K562 (cell line): ENCODE results near the gene RNF34. TPM values are rescaled to one million over a fixed set of nuclear protein-coding genes. Genes with fewer than 3 reads are reported as not detected.

Experiments used
- BCOR ChIP-seq: fragments of 450-650 bp; IDR thresholded peaks from 2 replicates; pipeline ENCODE4 v1.6.1; 2016
- CC2D1A ChIP-seq: fragments of 450-650 bp; IDR thresholded peaks from 2 replicates; pipeline ENCODE4 v1.6.1; 2017; ENCODE audit warnings: mild to moderate bottlenecking
- EP300 ChIP-seq: IDR thresholded peaks from 2 replicates; pipeline ENCODE4 v1.6.1; 2012; ENCODE audit warnings: low read length, improper control_type of control experiment
- HDAC2 ChIP-seq: fragments of 450-650 bp; IDR thresholded peaks from 2 replicates; pipeline ENCODE4 v1.6.1; 2016; ENCODE audit warnings: mild to moderate bottlenecking
- KDM1A ChIP-seq, 2 experiments: fragments of 450-650 bp; IDR thresholded peaks; 2 replicates each; pipeline ENCODE4 v1.6.1; 2016; ENCODE audit warnings: mild to moderate bottlenecking in 2 of 2
- LEF1 ChIP-seq: fragments of 450-650 bp; IDR thresholded peaks from 2 replicates; pipeline ENCODE4 v1.6.1; 2016; ENCODE audit warnings: mild to moderate bottlenecking
- MYC ChIP-seq, 2 experiments: fragments of 250-450 bp in 1 of 2; sonication (Bioruptor Pico) in 1 of 2; IDR thresholded peaks; 2 replicates each; pipeline versions ENCODE4 v1.5.1 to v1.6.1; 2012 to 2021; ENCODE audit warnings: low read depth in 2 of 2, borderline replicate concordance in 1 of 2, improper control_type of control experiment in 1 of 2, low read length in 1 of 2, mild to moderate bottlenecking in 1 of 2, moderate library complexity in 1 of 2
- NBN ChIP-seq: fragments of 450-650 bp; IDR thresholded peaks from 2 replicates; pipeline ENCODE4 v1.6.1; 2016; ENCODE audit warnings: low read depth, mild to moderate bottlenecking
- NCOR1 ChIP-seq: fragments of 450-650 bp; IDR thresholded peaks from 2 replicates; pipeline ENCODE4 v1.6.1; 2016; ENCODE audit warnings: mild to moderate bottlenecking, moderate library complexity
- PHTF2 ChIP-seq: fragments of 250-450 bp; sonication (Bioruptor Pico); IDR thresholded peaks from 2 replicates; pipeline ENCODE4 v1.5.0; 2021; ENCODE audit warnings: mild to moderate bottlenecking
- RAD21 ChIP-seq, 2 experiments: fragments of 250-450 bp in 1 of 2; fragments of 450-650 bp in 1 of 2; sonication (Bioruptor Pico) in 1 of 2; formaldehyde crosslinking in 1 of 2; IDR thresholded peaks in 1 of 2; conservative IDR thresholded peaks in 1 of 2; 2 replicates each; pipeline versions ENCODE4 v1.4.0 to v1.8.0; 2020 to 2022; ENCODE audit warnings: mild to moderate bottlenecking in 2 of 2, moderate library complexity in 1 of 2
- RBM25 ChIP-seq: fragments of 200-400 bp; formaldehyde crosslinking; IDR thresholded peaks from 2 replicates; pipeline ENCODE4 v1.6.1; 2018; ENCODE audit warnings: low read length, low read depth, moderate library complexity; ENCODE audit not compliant: severe bottlenecking
- RCOR1 ChIP-seq, 2 experiments: IDR thresholded peaks; 2 replicates each; pipeline ENCODE4 v1.6.1; 2012; ENCODE audit warnings: low read depth in 2 of 2, low read length in 2 of 2, borderline replicate concordance in 1 of 2, improper control_type of control experiment in 1 of 2
- SMARCA4 ChIP-seq: fragments of 450-650 bp; IDR thresholded peaks from 2 replicates; pipeline ENCODE4 v1.6.1; 2016
- SMARCA5 ChIP-seq: fragments of 450-650 bp; IDR thresholded peaks from 2 replicates; pipeline ENCODE4 v1.6.1; 2016
- TAL1 ChIP-seq: fragments of 450-650 bp; IDR thresholded peaks from 2 replicates; pipeline ENCODE4 v1.6.1; 2016; ENCODE audit warnings: mild to moderate bottlenecking
- TCF3 ChIP-seq: sonication (generic); formaldehyde crosslinking; IDR thresholded peaks from 2 replicates; pipeline ENCODE4 v1.4.0; 2020; ENCODE audit warnings: mild to moderate bottlenecking, missing genetic modification reagents
- ZFP91 ChIP-seq: sonication (generic); formaldehyde crosslinking; IDR thresholded peaks from 2 replicates; pipeline ENCODE4 v1.8.0; 2022; ENCODE audit warnings: mild to moderate bottlenecking, missing genetic modification reagents
- ZNF121 ChIP-seq: sonication (generic); formaldehyde crosslinking; conservative IDR thresholded peaks from 2 replicates; pipeline ENCODE4 v1.8.0; 2022; ENCODE audit warnings: missing genetic modification reagents
- ZNF133 ChIP-seq: fragments of 250-450 bp; sonication (Bioruptor Pico); IDR thresholded peaks from 2 replicates; pipeline ENCODE4 v1.4.0; 2020; ENCODE audit warnings: mild to moderate bottlenecking
- ZNF282 ChIP-seq: sonication (generic); formaldehyde crosslinking; IDR thresholded peaks from 2 replicates; pipeline ENCODE4 v1.8.1; 2023; ENCODE audit warnings: missing genetic modification reagents
- ZNF780A ChIP-seq: fragments of 250-450 bp; sonication (Bioruptor Pico); IDR thresholded peaks from 2 replicates; pipeline ENCODE4 v1.5.0; 2021; ENCODE audit warnings: mild to moderate bottlenecking
- polyA plus RNA-seq, 8 experiments: library from polyadenylated mRNA; depleted of rRNA in 4 of 8; stranded (reverse) in 5 of 8; unstranded in 3 of 8; fragments of >200 nt; fragmentation: Nextera tagmentation in 2 of 8; fragmentation: Illumina TruSeq in 1 of 8; extraction: Ambion mirVana in 2 of 8; extraction: Trizol in 1 of 8; gene quantifications; 2 replicates each; pipeline versions ENCODE4 v1.2.1 to v1.2.3, GENCODE V29; 2011 to 2014; ENCODE audit warnings: inconsistent platforms in 1 of 8, missing spikeins in 1 of 8
- total RNA-seq, 7 experiments: library from RNA; depleted of rRNA in 6 of 7; stranded (reverse); fragments of >200 nt in 6 of 7; fragmentation: Illumina TruSeq in 2 of 7; extraction: Trizol in 2 of 7; gene quantifications; 2 replicates each; pipeline versions ENCODE4 v1.2.1 to v1.2.3, GENCODE V29; 2011 to 2021; ENCODE audit warnings: low replicate concordance in 1 of 7
- TF ChIP-seq, protein P1 (sequence below): IDR thresholded peaks from 2 replicates; pipeline ENCODE4 v1.6.1; 2011; ENCODE audit warnings: borderline replicate concordance, low read depth, mild to moderate bottlenecking, moderate library complexity, low read length; ENCODE audit not compliant: insufficient read depth, poor library complexity, severe bottlenecking
- TF ChIP-seq, protein P2 (sequence below): fragments of 450-650 bp; IDR thresholded peaks from 2 replicates; pipeline ENCODE4 v1.6.1; 2017; ENCODE audit warnings: antibody characterized with exemption, mild to moderate bottlenecking

RNF34 gene
- total and polyA plus RNA-seq, 9 of the 15 experiments (the other 6 are each of a cell fraction or from before 2014, with no cell fraction given), result 41.7 to 88.9 (median 54.1) TPM

- TF ChIP-seq PHTF2 (CRISPR knock-in tag) (no peak), NBN (0 out of 2 replicates have a peak, but pooled peaks have one; percentile 24), TAL1 (peak; percentile 65), LEF1 (no peak), HDAC2 (peak; percentile 52), ZFP91 (no peak), NCOR1 (0 out of 2 replicates have a peak, but pooled peaks have one; percentile 15), ZNF282 (CRISPR knock-in tag) (no peak), RCOR1 (IDR thresholded peaks at IDR 0.05; ENCODE audit: borderline replicate concordance in 1 of 2, low read depth in 2 of 2, low read length in 2 of 2) (peak in 1 of 2 experiments; percentile 53; a peak in 2 of 4 replicates), SMARCA4 (peak; percentile 17; the same call in 1 of the 2 replicates), ZNF133 (no peak), ZNF780A (no peak), SMARCA5 (peak; percentile 81), BCOR (peak; percentile 85), TCF3 (CRISPR knock-in tag) (peak; percentile 56), EP300 (0 out of 2 replicates have a peak, but pooled peaks have one; percentile 17), MYC (IDR thresholded peaks at IDR 0.05; ENCODE audit: low read depth, low read length) (no peak), MYC (CRISPR knock-in tag; IDR thresholded peaks at IDR 0.05; ENCODE audit: borderline replicate concordance, low read depth) (no peak), ZNF121 (CRISPR knock-in tag) (peak; percentile 41; the same call in 1 of the 2 replicates), CC2D1A (peak; percentile 68), KDM1A (IDR thresholded peaks at IDR 0.05) (peak; percentile 13 to 74; a peak in 2 of 4 replicates), RAD21 (CRISPR knock-in tag; conservative IDR thresholded peaks at IDR 0.05 in 1 of 2, IDR thresholded peaks at IDR 0.05 in 1 of 2) (peak in 1 of 2 experiments; percentile 32; a peak in 1 of 4 replicates), RBM25 (peak; percentile 34)
- TF ChIP-seq, protein P1, sequence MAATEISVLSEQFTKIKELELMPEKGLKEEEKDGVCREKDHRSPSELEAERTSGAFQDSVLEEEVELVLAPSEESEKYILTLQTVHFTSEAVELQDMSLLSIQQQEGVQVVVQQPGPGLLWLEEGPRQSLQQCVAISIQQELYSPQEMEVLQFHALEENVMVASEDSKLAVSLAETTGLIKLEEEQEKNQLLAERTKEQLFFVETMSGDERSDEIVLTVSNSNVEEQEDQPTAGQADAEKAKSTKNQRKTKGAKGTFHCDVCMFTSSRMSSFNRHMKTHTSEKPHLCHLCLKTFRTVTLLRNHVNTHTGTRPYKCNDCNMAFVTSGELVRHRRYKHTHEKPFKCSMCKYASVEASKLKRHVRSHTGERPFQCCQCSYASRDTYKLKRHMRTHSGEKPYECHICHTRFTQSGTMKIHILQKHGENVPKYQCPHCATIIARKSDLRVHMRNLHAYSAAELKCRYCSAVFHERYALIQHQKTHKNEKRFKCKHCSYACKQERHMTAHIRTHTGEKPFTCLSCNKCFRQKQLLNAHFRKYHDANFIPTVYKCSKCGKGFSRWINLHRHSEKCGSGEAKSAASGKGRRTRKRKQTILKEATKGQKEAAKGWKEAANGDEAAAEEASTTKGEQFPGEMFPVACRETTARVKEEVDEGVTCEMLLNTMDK, result peak; percentile 5
- TF ChIP-seq, protein P2, sequence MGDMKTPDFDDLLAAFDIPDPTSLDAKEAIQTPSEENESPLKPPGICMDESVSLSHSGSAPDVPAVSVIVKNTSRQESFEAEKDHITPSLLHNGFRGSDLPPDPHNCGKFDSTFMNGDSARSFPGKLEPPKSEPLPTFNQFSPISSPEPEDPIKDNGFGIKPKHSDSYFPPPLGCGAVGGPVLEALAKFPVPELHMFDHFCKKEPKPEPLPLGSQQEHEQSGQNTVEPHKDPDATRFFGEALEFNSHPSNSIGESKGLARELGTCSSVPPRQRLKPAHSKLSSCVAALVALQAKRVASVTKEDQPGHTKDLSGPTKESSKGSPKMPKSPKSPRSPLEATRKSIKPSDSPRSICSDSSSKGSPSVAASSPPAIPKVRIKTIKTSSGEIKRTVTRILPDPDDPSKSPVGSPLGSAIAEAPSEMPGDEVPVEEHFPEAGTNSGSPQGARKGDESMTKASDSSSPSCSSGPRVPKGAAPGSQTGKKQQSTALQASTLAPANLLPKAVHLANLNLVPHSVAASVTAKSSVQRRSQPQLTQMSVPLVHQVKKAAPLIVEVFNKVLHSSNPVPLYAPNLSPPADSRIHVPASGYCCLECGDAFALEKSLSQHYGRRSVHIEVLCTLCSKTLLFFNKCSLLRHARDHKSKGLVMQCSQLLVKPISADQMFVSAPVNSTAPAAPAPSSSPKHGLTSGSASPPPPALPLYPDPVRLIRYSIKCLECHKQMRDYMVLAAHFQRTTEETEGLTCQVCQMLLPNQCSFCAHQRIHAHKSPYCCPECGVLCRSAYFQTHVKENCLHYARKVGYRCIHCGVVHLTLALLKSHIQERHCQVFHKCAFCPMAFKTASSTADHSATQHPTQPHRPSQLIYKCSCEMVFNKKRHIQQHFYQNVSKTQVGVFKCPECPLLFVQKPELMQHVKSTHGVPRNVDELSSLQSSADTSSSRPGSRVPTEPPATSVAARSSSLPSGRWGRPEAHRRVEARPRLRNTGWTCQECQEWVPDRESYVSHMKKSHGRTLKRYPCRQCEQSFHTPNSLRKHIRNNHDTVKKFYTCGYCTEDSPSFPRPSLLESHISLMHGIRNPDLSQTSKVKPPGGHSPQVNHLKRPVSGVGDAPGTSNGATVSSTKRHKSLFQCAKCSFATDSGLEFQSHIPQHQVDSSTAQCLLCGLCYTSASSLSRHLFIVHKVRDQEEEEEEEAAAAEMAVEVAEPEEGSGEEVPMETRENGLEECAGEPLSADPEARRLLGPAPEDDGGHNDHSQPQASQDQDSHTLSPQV, result no peak
Measured at GRCh38 chr12:121383601-121384021, 16.3 kb upstream of the RNF34 start (continued).
